ENCODE measurements around the gene MCEMP1. TPM values are rescaled to one million over a fixed set of nuclear protein-coding genes. Genes with fewer than 3 reads are reported as not detected.

MCEMP1 gene
- polyA plus RNA-seq, 1 experiment: not detected

- ChIA-PET POLR2A (no interaction called here), CTCF (no interaction called here)
- Histone ChIP-seq H3K9me3 (ENCODE audit: control insufficient read depth, insufficient read depth, low read length) (no peaks in the 10 kb centered on the region), H3K27ac (ENCODE audit: low read depth, low read length) (no peak overlapping the region), H3K4me3 (ENCODE audit: low read depth, low read length) (no peak overlapping the region), H3K27me3 (ENCODE audit: control insufficient read depth, insufficient read depth, low read length) (no peaks in the 10 kb centered on the region)
- no peak for DNase-seq (ENCODE audit: low read depth, low spot score)
- TF ChIP-seq, protein P1, sequence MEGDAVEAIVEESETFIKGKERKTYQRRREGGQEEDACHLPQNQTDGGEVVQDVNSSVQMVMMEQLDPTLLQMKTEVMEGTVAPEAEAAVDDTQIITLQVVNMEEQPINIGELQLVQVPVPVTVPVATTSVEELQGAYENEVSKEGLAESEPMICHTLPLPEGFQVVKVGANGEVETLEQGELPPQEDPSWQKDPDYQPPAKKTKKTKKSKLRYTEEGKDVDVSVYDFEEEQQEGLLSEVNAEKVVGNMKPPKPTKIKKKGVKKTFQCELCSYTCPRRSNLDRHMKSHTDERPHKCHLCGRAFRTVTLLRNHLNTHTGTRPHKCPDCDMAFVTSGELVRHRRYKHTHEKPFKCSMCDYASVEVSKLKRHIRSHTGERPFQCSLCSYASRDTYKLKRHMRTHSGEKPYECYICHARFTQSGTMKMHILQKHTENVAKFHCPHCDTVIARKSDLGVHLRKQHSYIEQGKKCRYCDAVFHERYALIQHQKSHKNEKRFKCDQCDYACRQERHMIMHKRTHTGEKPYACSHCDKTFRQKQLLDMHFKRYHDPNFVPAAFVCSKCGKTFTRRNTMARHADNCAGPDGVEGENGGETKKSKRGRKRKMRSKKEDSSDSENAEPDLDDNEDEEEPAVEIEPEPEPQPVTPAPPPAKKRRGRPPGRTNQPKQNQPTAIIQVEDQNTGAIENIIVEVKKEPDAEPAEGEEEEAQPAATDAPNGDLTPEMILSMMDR (IDR thresholded peaks at IDR 0.05; ENCODE audit: low read depth, low read length): no peak
Measured at GRCh38 chr19:7715671-7716070, 38.8 kb downstream of the MCEMP1 start.

DNA sequence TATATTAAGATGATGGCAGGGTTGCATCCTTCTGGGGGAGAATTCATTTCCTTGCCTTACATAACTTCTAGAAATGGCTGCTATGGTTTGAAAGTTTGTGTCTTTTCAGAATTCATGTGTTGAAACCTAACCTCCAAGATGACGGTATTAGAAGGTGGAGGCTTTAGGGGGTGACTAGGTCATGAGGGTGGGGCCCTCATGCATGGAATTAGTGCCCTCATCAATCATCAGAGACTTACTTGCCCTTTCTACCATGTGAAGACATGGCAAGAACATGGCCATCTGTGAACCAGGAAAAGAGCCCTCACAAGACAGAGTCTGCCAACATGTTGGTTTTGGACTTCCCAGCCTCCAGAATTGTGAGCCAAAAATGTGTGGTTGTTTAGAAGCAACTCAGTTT, 39.9 kb downstream of the MCEMP1 start:
- ChIA-PET CTCF (no interaction called here), POLR2A (no interaction called here)
- no peak overlapping the region for H3K27ac ChIP-seq (ENCODE audit: low read depth, low read length)
- no peaks in the 10 kb centered on the region for H3K27me3 ChIP-seq (ENCODE audit: control insufficient read depth, insufficient read depth, low read length)
- TF ChIP-seq, protein P1 (IDR thresholded peaks at IDR 0.05; ENCODE audit: low read depth, low read length): no peak
- no peak overlapping the region for H3K4me3 ChIP-seq (ENCODE audit: low read depth, low read length)
- H3K9me3 ChIP-seq (ENCODE audit: control insufficient read depth, insufficient read depth, low read length): no peaks in the 10 kb centered on the region
- no peak for DNase-seq (ENCODE audit: low read depth, low spot score)

DNA sequence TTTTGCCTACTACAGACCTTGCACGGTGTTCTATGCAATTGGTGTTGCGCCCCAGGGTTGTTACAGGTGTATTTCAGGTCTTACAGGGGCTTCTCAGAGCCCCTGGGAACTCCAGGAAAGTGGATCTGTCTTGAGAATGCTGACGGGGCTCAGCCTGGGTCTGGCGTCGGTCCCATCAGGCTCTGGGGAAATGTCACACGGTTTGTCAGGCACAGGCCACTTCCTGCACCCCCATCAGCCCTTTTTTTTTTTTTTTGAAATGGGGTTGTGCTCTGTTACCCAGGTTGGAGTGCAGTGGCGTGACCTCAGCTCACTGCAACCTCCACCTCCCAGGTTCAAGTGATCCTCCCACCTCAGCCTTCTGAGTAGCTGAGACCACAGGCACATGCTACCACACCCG, 41.8 kb downstream of the MCEMP1 start:
- Histone ChIP-seq H3K4me3 (ENCODE audit: low read depth, low read length) (no peak overlapping the region), H3K27me3 (ENCODE audit: control insufficient read depth, insufficient read depth, low read length) (no peaks in the 10 kb centered on the region), H3K27ac (ENCODE audit: low read depth, low read length) (no peak overlapping the region), H3K9me3 (ENCODE audit: control insufficient read depth, insufficient read depth, low read length) (no peaks in the 10 kb centered on the region)
- ChIA-PET POLR2A (no interaction called here), CTCF (no interaction called here)
- no peak for DNase-seq (ENCODE audit: low read depth, low spot score)
- TF ChIP-seq, protein P1 (IDR thresholded peaks at IDR 0.05; ENCODE audit: low read depth, low read length): no peak

GRCh38 chr19:7720351-7720750, 43.5 kb downstream of the MCEMP1 start:
- no peak overlapping the region for H3K4me3 ChIP-seq (ENCODE audit: low read depth, low read length)
- no peaks in the 10 kb centered on the region for H3K9me3 ChIP-seq (ENCODE audit: control insufficient read depth, insufficient read depth, low read length)
- H3K27ac ChIP-seq (ENCODE audit: low read depth, low read length): no peak overlapping the region
- no peaks in the 10 kb centered on the region for H3K27me3 ChIP-seq (ENCODE audit: control insufficient read depth, insufficient read depth, low read length)
- TF ChIP-seq, protein P1 (IDR thresholded peaks at IDR 0.05; ENCODE audit: low read depth, low read length): no peak
- ChIA-PET POLR2A (no interaction called here), CTCF (no interaction called here)
- no peak for DNase-seq (ENCODE audit: low read depth, low spot score)

DNA sequence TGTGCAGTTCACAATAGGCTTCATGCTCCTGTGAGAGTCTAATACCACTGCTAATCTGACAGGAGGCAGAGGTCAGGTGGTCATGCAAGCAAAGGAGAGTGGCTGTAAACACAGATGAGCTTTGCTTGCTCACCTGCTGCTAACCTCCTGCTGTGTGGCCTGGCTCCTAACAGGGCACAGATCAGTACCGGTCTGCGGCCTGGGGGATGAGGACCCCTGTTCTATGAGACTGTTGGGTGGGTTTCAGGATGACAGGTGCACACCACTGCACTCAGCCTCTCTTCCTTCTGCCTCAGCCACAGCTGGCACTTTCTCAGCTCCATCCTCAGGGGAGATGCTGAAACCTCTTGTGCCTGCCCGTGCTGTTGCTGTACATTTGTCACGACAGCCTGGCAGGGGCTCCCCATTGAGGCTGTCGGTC, 45.4 kb downstream of the MCEMP1 start:
- no peak overlapping the region for H3K4me3 ChIP-seq (ENCODE audit: low read depth, low read length)
- H3K9me3 ChIP-seq (ENCODE audit: control insufficient read depth, insufficient read depth, low read length): no peaks in the 10 kb centered on the region
- no peaks in the 10 kb centered on the region for H3K27me3 ChIP-seq (ENCODE audit: control insufficient read depth, insufficient read depth, low read length)
- H3K27ac ChIP-seq (ENCODE audit: low read depth, low read length): no peak overlapping the region
- no peak for DNase-seq (ENCODE audit: low read depth, low spot score)
- TF ChIP-seq, protein P1 (IDR thresholded peaks at IDR 0.05; ENCODE audit: low read depth, low read length): no peak
- ChIA-PET POLR2A (no interaction called here), CTCF (interaction anchor here (1.3 kb wide), 1 partner anchor 154 kb away, joined by 3 read pairs; no protein-coding TSS in a partner anchor)

Data from AG04450 (cell line).